GM19463 (cell line): Measurements from ENCODE around the gene CLASP2.
A peak's percentile ranks its signal among the peaks of the same experiment; 100 is the strongest.
"Not testable (repeated sequence)": the region's sequence is repeated elsewhere in the genome, so short reads cannot be mapped to it uniquely, and the experiment has no call there.

Experiments
- ATAC-seq: cut with Tn5 transposase; IDR thresholded peaks from one replicate; pipeline ENCODE4 v1.9.1; 2021; ENCODE audit warnings: mild to moderate bottlenecking, moderate library complexity; ENCODE audit not compliant: unreplicated experiment

Gene CLASP2

GRCh38 chr3:33717866-33718594 lies at the start of gene CLASP2:
CLASP2 (minus strand) TSS chr3:33718254; CDS start chr3:33718002, 252 bp downstream.
- ATAC-seq: peak; percentile 96

GRCh38 chr3:33758864-33759263 lies 40.8 kb upstream of the CLASP2 start:
- no peak for ATAC-seq

GRCh38 chr3:33758281-33758680 lies 40.2 kb upstream of the CLASP2 start:
- ATAC-seq: no peak

GRCh38 chr3:33754391-33754790 lies 36.3 kb upstream of the CLASP2 start:
- ATAC-seq: not testable (repeated sequence)

GRCh38 chr3:33751336-33751735 lies 33.3 kb upstream of the CLASP2 start:
- no peak for ATAC-seq

- no peak for ATAC-seq
These were observed 32.1 kb upstream of the CLASP2 start for GRCh38 chr3:33750211-33750548.

GRCh38 chr3:33749546-33750210 lies 31.6 kb upstream of the CLASP2 start:
- no peak for ATAC-seq

GRCh38 chr3:33746416-33747116 lies 28.5 kb upstream of the CLASP2 start:
- ATAC-seq: peak; percentile 78

- no peak for ATAC-seq
These were observed 19.1 kb upstream of the CLASP2 start for GRCh38 chr3:33737146-33737545.

- no peak for ATAC-seq
These were observed 14.3 kb upstream of the CLASP2 start for GRCh38 chr3:33732394-33732793.

GRCh38 chr3:33729993-33730392 lies 11.9 kb upstream of the CLASP2 start:
- peak; percentile 68 for ATAC-seq

GRCh38 chr3:33724256-33724655 lies 6.2 kb upstream of the CLASP2 start:
- ATAC-seq: no peak

GRCh38 chr3:33722626-33723370 lies 4.7 kb upstream of the CLASP2 start:
- no peak for ATAC-seq

- ATAC-seq: no peak
These were observed 4.1 kb upstream of the CLASP2 start for GRCh38 chr3:33722191-33722590.

- no peak for ATAC-seq
These were observed 497 bp upstream of the CLASP2 start for GRCh38 chr3:33718595-33718907.

- ATAC-seq: peak; percentile 59
These were observed 513 bp downstream of the CLASP2 start for GRCh38 chr3:33717616-33717865.

GRCh38 chr3:33716227-33716626 lies 1.8 kb downstream of the CLASP2 start:
- no peak for ATAC-seq

- ATAC-seq: no peak
These were observed 7.0 kb downstream of the CLASP2 start for GRCh38 chr3:33711100-33711499.

- ATAC-seq: no peak
These were observed 12.0 kb downstream of the CLASP2 start for GRCh38 chr3:33706056-33706455.

GRCh38 chr3:33704891-33705290 lies 13.2 kb downstream of the CLASP2 start:
- ATAC-seq: no peak

GRCh38 chr3:33699275-33699674 lies 18.8 kb downstream of the CLASP2 start:
- no peak for ATAC-seq

GRCh38 chr3:33694944-33695343 lies 23.1 kb downstream of the CLASP2 start:
- no peak for ATAC-seq
